Effector memory CD4-positive, alpha-beta T cell (primary cell): ENCODE data around the gene SORCS1.

Experiments
- DNase-seq, 3 donors: peaks; one replicate each; pipeline ENCODE4 v3.0.0-alpha.2; 2020
- H3K27ac ChIP-seq: 2 replicates; pipeline ENCODE4 v1.7.0; 2013; ENCODE audit warnings: mild to moderate bottlenecking, low read length, moderate library complexity; ENCODE audit not compliant: insufficient read depth, poor library complexity, severe bottlenecking
- H3K27me3 ChIP-seq: replicated peaks from 2 replicates; pipeline ENCODE4 v1.7.0; 2013; ENCODE audit warnings: mild to moderate bottlenecking, low read length; ENCODE audit not compliant: insufficient read depth, control insufficient read depth, poor library complexity, severe bottlenecking
- H3K36me3 ChIP-seq: 2 replicates; pipeline ENCODE4 v1.7.0; 2013; ENCODE audit warnings: mild to moderate bottlenecking, low read length, moderate library complexity; ENCODE audit not compliant: control insufficient read depth, insufficient read depth
- H3K4me1 ChIP-seq: 2 replicates; pipeline ENCODE4 v1.7.0; 2013; ENCODE audit warnings: low read length, mild to moderate bottlenecking; ENCODE audit not compliant: control insufficient read depth, insufficient read depth, poor library complexity, severe bottlenecking
- H3K4me3 ChIP-seq: 2 replicates; pipeline ENCODE4 v1.7.0; 2013; ENCODE audit warnings: low read length, low read depth, mild to moderate bottlenecking; ENCODE audit not compliant: insufficient read depth, poor library complexity, severe bottlenecking
- H3K9me3 ChIP-seq: 2 replicates; pipeline ENCODE4 v1.7.0; 2013; ENCODE audit warnings: mild to moderate bottlenecking, low read length, moderate library complexity; ENCODE audit not compliant: control insufficient read depth

Gene SORCS1

DNA sequence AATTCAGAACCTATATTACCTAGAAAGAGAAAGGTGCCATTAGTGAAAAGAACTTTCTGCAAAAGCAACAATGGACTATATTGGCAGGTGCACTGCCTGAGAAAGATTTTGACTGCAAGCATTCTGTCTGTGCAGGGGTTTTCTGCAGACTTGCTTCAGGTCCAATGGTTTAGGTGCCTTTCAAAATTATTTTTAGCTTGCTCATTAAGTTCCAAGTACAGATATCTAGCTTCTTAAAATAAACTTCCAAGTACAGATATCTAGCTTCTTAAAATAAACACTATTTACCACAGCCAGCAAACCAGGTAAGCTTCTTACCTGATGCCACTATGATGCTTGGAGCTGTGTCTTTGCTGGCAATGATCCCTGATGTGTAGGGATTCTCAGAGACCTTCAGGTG lies 485.2 kb downstream of the SORCS1 start:
- Histone ChIP-seq H3K27me3 (no peaks in the 10 kb centered on the region), H3K27ac (no peak overlapping the region), H3K36me3 (no peaks in the 10 kb centered on the region), H3K9me3 (no peaks in the 10 kb centered on the region), H3K4me1 (no peaks in the 10 kb centered on the region), H3K4me3 (no peak overlapping the region)
- no peak for DNase-seq

GRCh38 chr10:106672517-106673175 lies 491.9 kb downstream of the SORCS1 start:
- Histone ChIP-seq H3K27me3 (no peaks in the 10 kb centered on the region), H3K4me1 (no peaks in the 10 kb centered on the region), H3K4me3 (no peak overlapping the region), H3K9me3 (no peaks in the 10 kb centered on the region), H3K27ac (no peak overlapping the region), H3K36me3 (no peaks in the 10 kb centered on the region)
- DNase-seq, result no peak

- no peaks in the 10 kb centered on the region for H3K27me3 ChIP-seq
- H3K4me1 ChIP-seq, result no peaks in the 10 kb centered on the region
- DNase-seq, result no peak
These were observed 502.8 kb downstream of the SORCS1 start for GRCh38 chr10:106661767-106662140.

GRCh38 chr10:106661133-106661766 lies 503.3 kb downstream of the SORCS1 start:
- no peaks in the 10 kb centered on the region for H3K27me3 ChIP-seq
- no peak for DNase-seq
- H3K4me3 ChIP-seq, result no peak overlapping the region
- no peaks in the 10 kb centered on the region for H3K4me1 ChIP-seq
- H3K27ac ChIP-seq, result no peak overlapping the region
- H3K36me3 ChIP-seq, result no peaks in the 10 kb centered on the region
- H3K9me3 ChIP-seq, result no peaks in the 10 kb centered on the region

More at GRCh38 chr10:106661767-106662140, 502.8 kb downstream of the SORCS1 start:
- Histone ChIP-seq H3K36me3 (no peaks in the 10 kb centered on the region), H3K9me3 (no peaks in the 10 kb centered on the region), H3K27ac (no peak overlapping the region), H3K4me3 (no peak overlapping the region)

- no peaks in the 10 kb centered on the region for H3K9me3 ChIP-seq
- no peak overlapping the region for H3K27ac ChIP-seq
- DNase-seq, result no peak
- H3K27me3 ChIP-seq, result no peaks in the 10 kb centered on the region
- H3K4me3 ChIP-seq, result no peak overlapping the region
- H3K36me3 ChIP-seq, result no peaks in the 10 kb centered on the region
- H3K4me1 ChIP-seq, result no peaks in the 10 kb centered on the region
These were observed 504.0 kb downstream of the SORCS1 start for GRCh38 chr10:106660550-106660949.

DNA sequence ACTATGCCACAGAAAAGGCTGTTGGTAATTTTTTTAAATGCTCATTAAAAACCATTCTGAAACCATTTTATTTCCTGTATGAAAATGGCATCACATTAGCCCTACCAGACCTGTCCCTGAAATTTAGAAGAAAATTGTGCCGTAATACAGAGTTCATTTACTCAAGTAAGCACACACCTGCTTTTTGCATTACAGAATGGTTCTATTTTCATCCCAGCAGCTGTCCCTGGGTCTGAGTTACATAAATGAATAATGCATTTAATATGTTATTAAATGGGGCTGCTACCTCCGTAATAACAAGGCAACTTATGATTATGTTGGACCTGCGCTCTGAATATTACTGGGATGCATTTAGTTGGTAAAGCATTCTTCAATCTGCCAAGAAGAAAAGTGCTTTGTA lies 508.9 kb downstream of the SORCS1 start:
- Histone ChIP-seq H3K27ac (no peak overlapping the region), H3K9me3 (no peaks in the 10 kb centered on the region), H3K4me1 (no peaks in the 10 kb centered on the region), H3K4me3 (no peak overlapping the region), H3K27me3 (no peaks in the 10 kb centered on the region), H3K36me3 (no peaks in the 10 kb centered on the region)
- no peak for DNase-seq

DNA sequence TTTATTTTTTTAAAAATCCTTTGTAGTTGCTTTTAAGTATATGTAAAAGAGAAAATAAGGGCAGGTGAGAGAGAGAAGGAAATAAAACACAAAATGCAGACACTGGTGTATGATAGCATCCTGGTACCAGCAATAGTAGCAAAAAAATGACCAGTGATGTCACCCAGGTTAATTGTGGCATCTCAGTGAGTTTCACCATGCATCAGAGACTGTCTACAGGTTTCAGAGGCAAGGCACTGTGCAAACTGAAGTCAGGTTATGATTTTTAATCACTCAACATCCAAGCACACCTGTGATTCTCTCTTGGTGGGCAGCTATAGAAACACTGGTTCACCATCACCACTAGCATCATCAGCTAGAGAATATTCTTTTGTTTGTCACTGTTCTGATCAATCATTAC lies 509.3 kb downstream of the SORCS1 start:
- Histone ChIP-seq H3K4me3 (no peak overlapping the region), H3K4me1 (no peaks in the 10 kb centered on the region), H3K27me3 (no peaks in the 10 kb centered on the region), H3K36me3 (no peaks in the 10 kb centered on the region), H3K27ac (no peak overlapping the region), H3K9me3 (no peaks in the 10 kb centered on the region)
- no peak for DNase-seq

DNA sequence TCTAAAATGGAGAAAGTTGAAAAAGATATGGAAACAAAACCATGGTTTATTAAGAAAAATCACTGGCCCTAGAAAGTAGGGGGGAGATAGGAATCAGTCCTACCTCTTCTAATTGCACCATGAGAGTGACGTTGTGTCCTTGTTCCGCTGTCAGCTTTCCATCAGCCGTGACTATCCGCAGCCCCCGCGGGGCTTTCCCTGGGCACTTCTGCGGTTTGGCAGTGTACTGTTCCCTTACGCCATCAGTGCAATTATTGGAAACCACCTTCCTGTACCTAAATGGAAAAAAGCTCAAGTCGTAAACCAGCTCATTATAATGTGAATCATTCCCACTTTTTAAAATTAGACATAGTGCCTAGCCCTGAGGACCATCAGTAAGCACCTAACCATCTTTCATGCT lies 512.2 kb downstream of the SORCS1 start:
- DNase-seq, result no peak
- no peaks in the 10 kb centered on the region for H3K36me3 ChIP-seq
- no peak overlapping the region for H3K27ac ChIP-seq
- no peaks in the 10 kb centered on the region for H3K9me3 ChIP-seq
- no peak overlapping the region for H3K4me3 ChIP-seq
- H3K4me1 ChIP-seq, result no peaks in the 10 kb centered on the region
- no peaks in the 10 kb centered on the region for H3K27me3 ChIP-seq

GRCh38 chr10:106648534-106649481 lies 515.7 kb downstream of the SORCS1 start:
- no peak overlapping the region for H3K27ac ChIP-seq
- no peak for DNase-seq
- no peaks in the 10 kb centered on the region for H3K36me3 ChIP-seq
- no peaks in the 10 kb centered on the region for H3K27me3 ChIP-seq
- H3K4me3 ChIP-seq, result no peak overlapping the region
- H3K9me3 ChIP-seq, result no peaks in the 10 kb centered on the region
- no peaks in the 10 kb centered on the region for H3K4me1 ChIP-seq

DNA sequence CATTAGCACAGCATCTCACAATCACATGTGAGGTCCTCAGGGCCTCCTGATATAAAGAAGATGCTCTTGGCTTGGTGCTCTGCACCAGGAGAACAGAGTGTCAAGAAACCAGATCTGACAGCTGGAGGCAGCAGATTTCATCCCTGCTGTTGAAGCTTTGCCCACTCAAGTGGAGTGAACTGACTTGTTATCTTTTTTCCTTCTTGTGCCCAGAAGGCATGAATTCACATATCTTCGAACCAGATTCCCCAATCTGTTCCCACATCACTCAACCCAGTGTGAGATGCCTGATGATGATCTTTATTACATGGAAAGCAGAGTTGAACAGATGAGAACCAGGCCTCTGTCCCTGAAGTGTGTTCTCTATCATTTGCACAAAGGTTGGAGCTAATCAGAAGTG lies 521.0 kb downstream of the SORCS1 start:
- no peak overlapping the region for H3K4me3 ChIP-seq
- H3K9me3 ChIP-seq, result no peaks in the 10 kb centered on the region
- H3K36me3 ChIP-seq, result no peaks in the 10 kb centered on the region
- DNase-seq, result no peak
- H3K27ac ChIP-seq, result no peak overlapping the region
- H3K27me3 ChIP-seq, result no peaks in the 10 kb centered on the region
- no peaks in the 10 kb centered on the region for H3K4me1 ChIP-seq
